Gastrocnemius medialis (tissue), 4 donors: Measurements from ENCODE around the gene CNGB1.

ENCODE experiments used
- POLR2A ChIP-seq, 2 donors: fragments of 450-650 bp; IDR thresholded peaks; one replicate each; pipeline ENCODE4 v1.6.1; 2017; ENCODE audit warnings: antibody characterized with exemption in 2 of 2, mild to moderate bottlenecking in 2 of 2, moderate library complexity in 2 of 2
- TF ChIP-seq, protein P1 (sequence below), 5 experiments: fragments of 450-650 bp in 3 of 5; fragments of 200-600 bp in 2 of 5; sonication (generic) in 2 of 5; IDR thresholded peaks in 4 of 5; conservative IDR thresholded peaks in 1 of 5; 1 replicate in 4 of 5; 2 replicates in 1 of 5; pipeline ENCODE4 v1.5.1; 2016 to 2019; ENCODE audit warnings: antibody characterized with exemption in 5 of 5, mild to moderate bottlenecking in 3 of 5, moderate library complexity in 3 of 5

- TF ChIP-seq, protein P1, sequence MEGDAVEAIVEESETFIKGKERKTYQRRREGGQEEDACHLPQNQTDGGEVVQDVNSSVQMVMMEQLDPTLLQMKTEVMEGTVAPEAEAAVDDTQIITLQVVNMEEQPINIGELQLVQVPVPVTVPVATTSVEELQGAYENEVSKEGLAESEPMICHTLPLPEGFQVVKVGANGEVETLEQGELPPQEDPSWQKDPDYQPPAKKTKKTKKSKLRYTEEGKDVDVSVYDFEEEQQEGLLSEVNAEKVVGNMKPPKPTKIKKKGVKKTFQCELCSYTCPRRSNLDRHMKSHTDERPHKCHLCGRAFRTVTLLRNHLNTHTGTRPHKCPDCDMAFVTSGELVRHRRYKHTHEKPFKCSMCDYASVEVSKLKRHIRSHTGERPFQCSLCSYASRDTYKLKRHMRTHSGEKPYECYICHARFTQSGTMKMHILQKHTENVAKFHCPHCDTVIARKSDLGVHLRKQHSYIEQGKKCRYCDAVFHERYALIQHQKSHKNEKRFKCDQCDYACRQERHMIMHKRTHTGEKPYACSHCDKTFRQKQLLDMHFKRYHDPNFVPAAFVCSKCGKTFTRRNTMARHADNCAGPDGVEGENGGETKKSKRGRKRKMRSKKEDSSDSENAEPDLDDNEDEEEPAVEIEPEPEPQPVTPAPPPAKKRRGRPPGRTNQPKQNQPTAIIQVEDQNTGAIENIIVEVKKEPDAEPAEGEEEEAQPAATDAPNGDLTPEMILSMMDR (IDR thresholded peaks at IDR 0.05 in 4 of 5, conservative IDR thresholded peaks at IDR 0.05 in 1 of 5), result no peak
- TF ChIP-seq POLR2A (IDR thresholded peaks at IDR 0.05), result no peak
Observed at GRCh38 chr16:57952909-57953308, 18.0 kb downstream of the CNGB1 start.
